ENCODE data around the gene BCL11A. TPM values are rescaled to one million over a fixed set of nuclear protein-coding genes. Genes with fewer than 3 reads are reported as not detected.

The BCL11A gene
- total RNA-seq, 6 experiments from 2014 or later, result 0.06 to 0.80 (median 0.37) TPM

- no peak overlapping the region for H3K27ac ChIP-seq
- TF ChIP-seq CTCF (IDR thresholded peaks at IDR 0.05) (no peak), POLR2A (IDR thresholded peaks at IDR 0.05) (no peak)
- DNase-seq, result no peak
- H3K9me3 ChIP-seq, result no peaks in the 10 kb centered on the region
- no peak overlapping the region for H3K4me3 ChIP-seq
- intact Hi-C loops (cut with DNase I), result no loop called here
- peaks cover 0 to 12% (median 1%) of the 10 kb centered on the region in 4 donors for H3K4me1 ChIP-seq
- no peak for ATAC-seq
- H3K36me3 ChIP-seq, result no peaks in the 10 kb centered on the region
- H3K27me3 ChIP-seq, result no peaks in the 10 kb centered on the region
- WGBS (ENCODE audit: insufficient coverage, low coverage, low lambda C conversion rate, missing lambda C conversion rate), result 94% methylated on average over 5 of the region's 6 CpGs
Observed at GRCh38 chr2:60475123-60475830, 78.2 kb downstream of the BCL11A start.

GRCh38 chr2:60474301-60474700 lies 79.2 kb downstream of the BCL11A start:
- Histone ChIP-seq H3K4me3 (no peak overlapping the region), H3K4me1 (peaks cover 0 to 8% (median 0%) of the 10 kb centered on the region in 4 donors), H3K9me3 (no peaks in the 10 kb centered on the region), H3K27ac (no peak overlapping the region), H3K36me3 (no peaks in the 10 kb centered on the region), H3K27me3 (no peaks in the 10 kb centered on the region)
- intact Hi-C loops (cut with DNase I), result no loop called here
- 84% methylated on average over 2 of the region's 2 CpGs for WGBS (ENCODE audit: insufficient coverage, low coverage, low lambda C conversion rate, missing lambda C conversion rate)
- TF ChIP-seq CTCF (IDR thresholded peaks at IDR 0.05) (no peak), POLR2A (IDR thresholded peaks at IDR 0.05) (no peak)
- ATAC-seq (no peak), DNase-seq (no peak)

DNA sequence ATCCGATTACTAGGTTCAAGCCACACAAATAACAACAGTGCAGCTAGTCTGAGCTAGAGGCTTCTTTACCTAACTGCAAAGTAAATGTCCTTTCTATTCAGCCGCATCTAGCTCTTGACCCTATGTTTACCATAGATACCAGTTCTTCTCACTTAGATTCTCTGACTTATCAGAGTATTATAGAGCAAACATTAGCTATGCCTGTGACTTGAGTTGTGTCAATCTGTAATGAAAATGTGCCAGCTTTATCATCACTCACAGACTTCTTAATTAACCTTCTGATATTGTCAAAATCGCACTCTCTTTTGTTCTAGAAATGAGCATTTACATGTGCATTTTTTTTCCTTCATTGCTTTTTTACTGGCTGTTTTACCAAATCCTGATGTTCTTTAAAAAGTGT lies 79.9 kb downstream of the BCL11A start:
- no peak for DNase-seq
- no peak overlapping the region for H3K27ac ChIP-seq
- H3K4me1 ChIP-seq, result peaks cover 0 to 8% (median 0%) of the 10 kb centered on the region in 4 donors
- H3K9me3 ChIP-seq, result no peaks in the 10 kb centered on the region
- no peak overlapping the region for H3K4me3 ChIP-seq
- TF ChIP-seq CTCF (IDR thresholded peaks at IDR 0.05) (no peak), POLR2A (IDR thresholded peaks at IDR 0.05) (no peak)
- intact Hi-C loops (cut with DNase I), result no loop called here
- 86% methylated on average over 3 of the region's 3 CpGs for WGBS (ENCODE audit: insufficient coverage, low coverage, low lambda C conversion rate, missing lambda C conversion rate)
- no peak for ATAC-seq
- H3K36me3 ChIP-seq, result no peaks in the 10 kb centered on the region
- no peaks in the 10 kb centered on the region for H3K27me3 ChIP-seq

- no peaks in the 10 kb centered on the region for H3K36me3 ChIP-seq
- 84% methylated on average over 5 of the region's 5 CpGs for WGBS (ENCODE audit: insufficient coverage, low coverage, low lambda C conversion rate, missing lambda C conversion rate)
- peaks cover 0 to 8% (median 0%) of the 10 kb centered on the region in 4 donors for H3K4me1 ChIP-seq
- no peak for TF ChIP-seq CTCF (IDR thresholded peaks at IDR 0.05)
- TF ChIP-seq POLR2A (IDR thresholded peaks at IDR 0.05), result no peak
- intact Hi-C loops (cut with DNase I), result no loop called here
- no peak overlapping the region for H3K27ac ChIP-seq
- ATAC-seq (no peak), DNase-seq (no peak)
- no peaks in the 10 kb centered on the region for H3K9me3 ChIP-seq
- no peak overlapping the region for H3K4me3 ChIP-seq
- no peaks in the 10 kb centered on the region for H3K27me3 ChIP-seq
Observed at GRCh38 chr2:60472663-60473289, 80.7 kb downstream of the BCL11A start.
